HCT116 (cell line): ENCODE measurements around the gene TMEM132D. TPM values are rescaled to one million over a fixed set of nuclear protein-coding genes. Genes with fewer than 3 reads are reported as not detected.

Experiments
- ATAC-seq: fragments of 200-7000 bp; cut with Tn5 transposase; 2 replicates; pipeline ENCODE4 v1.9.1; 2020; ENCODE audit warnings: mild to moderate bottlenecking, moderate library complexity
- BruUV-seq: library from RNA; stranded (reverse); fragments of 400-500 nt; replicated peaks from 2 replicates; lab custom pipeline; 2021; lab: Mats Ljungman, UMichigan
- CTCF ChIA-PET: fragments of 300-600 bp; sonication (Branson Sonifier 250); formaldehyde crosslinking; loops from one replicate; lab custom pipeline; 2021; ENCODE audit warnings: antibody characterized with exemption; lab: Charles Lee
- POLR2A ChIA-PET: fragments of 300-600, 350-600 bp; sonication (Branson Sonifier 250); formaldehyde crosslinking; loops from one replicate; lab custom pipeline; 2021; ENCODE audit warnings: antibody characterized with exemption; lab: Charles Lee
- RAD21 ChIA-PET, 2 experiments: fragments of 300-600 bp; sonication (Branson Sonifier 250); formaldehyde crosslinking; loops; one replicate each; lab custom pipeline; 2023; ENCODE audit warnings: low total read pairs in 2 of 2; ENCODE audit not compliant: uncharacterized antibody in 2 of 2, unreplicated experiment in 2 of 2, low non-redundant PET in 1 of 2; lab: Charles Lee
- DNase-seq: peaks from one replicate; pipeline ENCODE4 v3.0.0-alpha.2; 2010; ENCODE audit warnings: low read depth, low spot score
- H2AFZ ChIP-seq: fragments of 200-600 bp; shearing (Covaris generic), sonication (generic); 2 replicates; pipeline ENCODE4 v1.6.1; 2017; ENCODE audit warnings: low read depth, mixed run types, mixed read lengths, antibody characterized with exemption, low read length; ENCODE audit not compliant: poor library complexity, severe bottlenecking
- H3K27ac ChIP-seq: 2 replicates; pipeline ENCODE4 v1.5.1; 2012; ENCODE audit warnings: low read depth, low read length
- H3K27me3 ChIP-seq: fragments of 200-600 bp; sonication (generic); 2 replicates; pipeline ENCODE4 v1.6.1; 2016; ENCODE audit warnings: mixed run types, low read length, mixed read lengths; ENCODE audit not compliant: insufficient read depth
- H3K36me3 ChIP-seq, 2 experiments: fragments of 200-500 bp in 1 of 2; fragments of 200-600 bp in 1 of 2; sonication (Bioruptor generic) in 1 of 2; sonication (generic) in 1 of 2; 2 replicates each; pipeline versions ENCODE4 v1.5.1 to v1.6.1; 2014 to 2016; ENCODE audit warnings: low read length in 2 of 2, inconsistent platforms in 1 of 2, mixed read lengths in 1 of 2, mixed run types in 1 of 2; ENCODE audit not compliant: insufficient read depth in 2 of 2, control insufficient read depth in 1 of 2
- H3K4me1 ChIP-seq, 2 experiments: fragments of 200-600 bp in 1 of 2; sonication (generic) in 1 of 2; 2 replicates each; pipeline versions ENCODE4 v1.5.1 to v1.6.1; 2012 to 2017; ENCODE audit warnings: low read length in 2 of 2, inconsistent platforms in 1 of 2, mild to moderate bottlenecking in 1 of 2, mixed read lengths in 1 of 2, mixed run types in 1 of 2, moderate library complexity in 1 of 2; ENCODE audit not compliant: insufficient read depth in 2 of 2, control insufficient read depth in 1 of 2
- H3K4me2 ChIP-seq: fragments of 200-600 bp; sonication (generic); 2 replicates; pipeline ENCODE4 v1.6.1; 2017; ENCODE audit warnings: mixed run types, low read length, mixed read lengths
- H3K4me3 ChIP-seq, 2 experiments: fragments of 200-600 bp in 1 of 2; sonication (generic) in 1 of 2; replicated peaks in 1 of 2; 2 replicates each; pipeline ENCODE4 v1.5.1; 2011 to 2016; ENCODE audit warnings: low read length in 2 of 2, control low read depth in 1 of 2, low read depth in 1 of 2, mild to moderate bottlenecking in 1 of 2, mixed read lengths in 1 of 2, mixed run types in 1 of 2
- H3K79me2 ChIP-seq: fragments of 200-600 bp; sonication (generic); 2 replicates; pipeline ENCODE4 v1.6.1; 2017; ENCODE audit warnings: mild to moderate bottlenecking, mixed run types, low read length, moderate library complexity, mixed read lengths; ENCODE audit not compliant: insufficient read depth
- H3K9ac ChIP-seq: fragments of 200-600 bp; sonication (generic); 2 replicates; pipeline ENCODE4 v1.6.1; 2016; ENCODE audit warnings: low read length, mixed read lengths
- H3K9me2 ChIP-seq: fragments of 200-600 bp; sonication (generic), shearing (Covaris generic); 2 replicates; pipeline ENCODE4 v1.6.1; 2017; ENCODE audit warnings: mixed run types, mild to moderate bottlenecking, moderate library complexity; ENCODE audit not compliant: insufficient read depth
- H3K9me3 ChIP-seq, 2 experiments: fragments of 200-500 bp in 1 of 2; fragments of 200-600 bp in 1 of 2; sonication (Bioruptor generic) in 1 of 2; sonication (generic) in 1 of 2; 2 replicates each; pipeline ENCODE4 v1.6.1; 2014 to 2017; ENCODE audit warnings: low read length in 2 of 2, mixed read lengths in 2 of 2, inconsistent platforms in 1 of 2, low read depth in 1 of 2, mild to moderate bottlenecking in 1 of 2, mixed run types in 1 of 2, moderate library complexity in 1 of 2; ENCODE audit not compliant: control insufficient read depth in 1 of 2, insufficient read depth in 1 of 2
- H4K20me1 ChIP-seq: fragments of 200-600 bp; sonication (generic), shearing (Covaris generic); 2 replicates; pipeline ENCODE4 v1.6.1; 2017; ENCODE audit warnings: mixed run types, mild to moderate bottlenecking, moderate library complexity; ENCODE audit not compliant: insufficient read depth
- CEBPB ChIP-seq: IDR thresholded peaks from 2 replicates; pipeline ENCODE4 v1.6.1; 2012; ENCODE audit warnings: low read depth
- EGR1 ChIP-seq: IDR thresholded peaks from 2 replicates; pipeline ENCODE4 v1.6.1; 2012; ENCODE audit warnings: low read depth
- EZH2 ChIP-seq: fragments of 200-600 bp; sonication (generic); IDR thresholded peaks from 2 replicates; pipeline ENCODE4 v1.6.1; 2017; ENCODE audit warnings: antibody characterized with exemption, mixed run types
- SRF ChIP-seq: IDR thresholded peaks from 2 replicates; pipeline ENCODE4 v1.6.1; 2012; ENCODE audit warnings: low read depth
- TCF7L2 ChIP-seq: IDR thresholded peaks from 2 replicates; pipeline ENCODE4 v1.7.0; 2011; ENCODE audit warnings: borderline replicate concordance, inconsistent platforms; ENCODE audit not compliant: insufficient read depth, insufficient read length; ENCODE audit errors: extremely low read depth
- ZFX ChIP-seq: fragments of 450-650 bp; IDR thresholded peaks from 2 replicates; pipeline ENCODE4 v1.6.1; 2017
- intact Hi-C: fragments of 100-400 bp; cut with micrococcal nuclease; formaldehyde crosslinking; loops from 2 replicates; pipeline ENCODE4 v1.10.0; 2022
- total RNA-seq: library from RNA; stranded (reverse); gene quantifications from one replicate; pipeline ENCODE4 v1.2.1, GENCODE V29; 2021; ENCODE audit not compliant: unreplicated experiment
- TF ChIP-seq, protein P1 (sequence below), 3 experiments: fragments of 200-600 bp in 1 of 3; sonication (generic) in 1 of 3; IDR thresholded peaks in 2 of 3; conservative IDR thresholded peaks in 1 of 3; 2 replicates each; pipeline ENCODE4 v1.5.1; 2012 to 2017; ENCODE audit warnings: low read depth in 2 of 3, low read length in 2 of 3, antibody characterized with exemption in 1 of 3, borderline replicate concordance in 1 of 3, control low read depth in 1 of 3, mild to moderate bottlenecking in 1 of 3, mixed read lengths in 1 of 3, mixed run types in 1 of 3, moderate library complexity in 1 of 3; ENCODE audit not compliant: insufficient read depth in 1 of 3
- TF ChIP-seq, protein P2 (sequence below): IDR thresholded peaks from 2 replicates; pipeline ENCODE4 v1.6.1; 2012
- TF ChIP-seq, protein P3 (sequence below): IDR thresholded peaks from 2 replicates; pipeline ENCODE4 v1.6.1; 2011; ENCODE audit warnings: mild to moderate bottlenecking, low read length, moderate library complexity; ENCODE audit not compliant: insufficient replicate concordance; ENCODE audit errors: extremely low read depth

The TMEM132D gene
- total RNA-seq, 1 experiment from 2014 or later = not detected

DNA sequence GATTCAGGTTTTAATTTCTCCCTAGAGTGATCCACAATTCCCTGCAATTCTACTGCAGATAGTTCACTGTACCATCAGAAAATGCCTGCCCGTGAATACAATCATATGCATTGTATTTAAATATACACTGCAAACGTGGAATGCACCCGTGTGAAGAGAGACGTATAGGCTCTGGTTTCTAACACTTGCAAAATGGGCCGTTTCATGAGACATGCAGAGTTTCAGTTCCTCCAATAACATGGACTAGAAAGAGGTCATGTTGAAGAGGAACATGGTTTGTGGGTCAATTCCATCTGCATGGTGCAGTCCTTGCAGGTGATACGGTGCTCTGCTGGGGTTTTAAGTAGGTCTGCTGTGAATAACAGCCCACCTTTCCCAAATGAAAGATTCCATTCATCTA lies 373.3 kb downstream of the TMEM132D start:
- ChIA-PET CTCF (no interaction called here), RAD21 (no interaction called here), POLR2A (no interaction called here)
- Histone ChIP-seq H4K20me1 (no peaks in the 10 kb centered on the region), H2AFZ (no peak overlapping the region), H3K4me3 (no peak overlapping the region), H3K4me1 (no peaks in the 10 kb centered on the region), H3K9me2 (no peaks in the 10 kb centered on the region), H3K27me3 (no peaks in the 10 kb centered on the region), H3K9me3 (peaks cover 14 to 38% of the 10 kb centered on the region in 2 experiments; a peak in 2 of 4 replicates), H3K79me2 (no peaks in the 10 kb centered on the region), H3K36me3 (no peaks in the 10 kb centered on the region), H3K27ac (no peak overlapping the region), H3K9ac (no peak overlapping the region), H3K4me2 (no peak overlapping the region)
- DNase-seq (no peak), ATAC-seq (no peak)
- intact Hi-C loops = no loop called here
- no TSS peak for BruUV-seq
- TF ChIP-seq TCF7L2 (no peak), ZFX (no peak), CEBPB (no peak), SRF (no peak), EZH2 (no peak), EGR1 (no peak)
- TF ChIP-seq, protein P1, sequence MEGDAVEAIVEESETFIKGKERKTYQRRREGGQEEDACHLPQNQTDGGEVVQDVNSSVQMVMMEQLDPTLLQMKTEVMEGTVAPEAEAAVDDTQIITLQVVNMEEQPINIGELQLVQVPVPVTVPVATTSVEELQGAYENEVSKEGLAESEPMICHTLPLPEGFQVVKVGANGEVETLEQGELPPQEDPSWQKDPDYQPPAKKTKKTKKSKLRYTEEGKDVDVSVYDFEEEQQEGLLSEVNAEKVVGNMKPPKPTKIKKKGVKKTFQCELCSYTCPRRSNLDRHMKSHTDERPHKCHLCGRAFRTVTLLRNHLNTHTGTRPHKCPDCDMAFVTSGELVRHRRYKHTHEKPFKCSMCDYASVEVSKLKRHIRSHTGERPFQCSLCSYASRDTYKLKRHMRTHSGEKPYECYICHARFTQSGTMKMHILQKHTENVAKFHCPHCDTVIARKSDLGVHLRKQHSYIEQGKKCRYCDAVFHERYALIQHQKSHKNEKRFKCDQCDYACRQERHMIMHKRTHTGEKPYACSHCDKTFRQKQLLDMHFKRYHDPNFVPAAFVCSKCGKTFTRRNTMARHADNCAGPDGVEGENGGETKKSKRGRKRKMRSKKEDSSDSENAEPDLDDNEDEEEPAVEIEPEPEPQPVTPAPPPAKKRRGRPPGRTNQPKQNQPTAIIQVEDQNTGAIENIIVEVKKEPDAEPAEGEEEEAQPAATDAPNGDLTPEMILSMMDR (IDR thresholded peaks at IDR 0.05 in 2 of 3, conservative IDR thresholded peaks at IDR 0.05 in 1 of 3; ENCODE audit: borderline replicate concordance in 1 of 3, insufficient read depth in 1 of 3, low read depth in 2 of 3, low read length in 2 of 3) = no peak
- TF ChIP-seq, protein P2, sequence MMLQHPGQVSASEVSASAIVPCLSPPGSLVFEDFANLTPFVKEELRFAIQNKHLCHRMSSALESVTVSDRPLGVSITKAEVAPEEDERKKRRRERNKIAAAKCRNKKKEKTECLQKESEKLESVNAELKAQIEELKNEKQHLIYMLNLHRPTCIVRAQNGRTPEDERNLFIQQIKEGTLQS = no peak
- TF ChIP-seq, protein P3, sequence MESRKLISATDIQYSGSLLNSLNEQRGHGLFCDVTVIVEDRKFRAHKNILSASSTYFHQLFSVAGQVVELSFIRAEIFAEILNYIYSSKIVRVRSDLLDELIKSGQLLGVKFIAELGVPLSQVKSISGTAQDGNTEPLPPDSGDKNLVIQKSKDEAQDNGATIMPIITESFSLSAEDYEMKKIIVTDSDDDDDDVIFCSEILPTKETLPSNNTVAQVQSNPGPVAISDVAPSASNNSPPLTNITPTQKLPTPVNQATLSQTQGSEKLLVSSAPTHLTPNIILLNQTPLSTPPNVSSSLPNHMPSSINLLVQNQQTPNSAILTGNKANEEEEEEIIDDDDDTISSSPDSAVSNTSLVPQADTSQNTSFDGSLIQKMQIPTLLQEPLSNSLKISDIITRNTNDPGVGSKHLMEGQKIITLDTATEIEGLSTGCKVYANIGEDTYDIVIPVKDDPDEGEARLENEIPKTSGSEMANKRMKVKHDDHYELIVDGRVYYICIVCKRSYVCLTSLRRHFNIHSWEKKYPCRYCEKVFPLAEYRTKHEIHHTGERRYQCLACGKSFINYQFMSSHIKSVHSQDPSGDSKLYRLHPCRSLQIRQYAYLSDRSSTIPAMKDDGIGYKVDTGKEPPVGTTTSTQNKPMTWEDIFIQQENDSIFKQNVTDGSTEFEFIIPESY = no peak
